HL-60 (cell line): ENCODE results near the gene LORICRIN.

Source experiments
- GABPA ChIP-seq: IDR thresholded peaks from 2 replicates; pipeline ENCODE4 v1.6.1; 2012; ENCODE audit warnings: low read depth
- POLR2AphosphoS5 ChIP-seq: IDR thresholded peaks from 2 replicates; pipeline ENCODE4 v1.6.1; 2012; ENCODE audit warnings: low read depth
- SPI1 ChIP-seq: IDR thresholded peaks from 2 replicates; pipeline ENCODE4 v1.6.1; 2012; ENCODE audit warnings: low read depth, mild to moderate bottlenecking, borderline replicate concordance
- TF ChIP-seq, protein P1 (sequence below): IDR thresholded peaks from 2 replicates; pipeline ENCODE4 v1.6.1; 2012; ENCODE audit warnings: low read depth; ENCODE audit not compliant: insufficient replicate concordance
- TF ChIP-seq, protein P2 (sequence below): IDR thresholded peaks from one replicate; pipeline ENCODE4 v1.5.1; 2011; ENCODE audit warnings: low read length, control low read depth, inconsistent platforms; ENCODE audit not compliant: insufficient read depth

DNA sequence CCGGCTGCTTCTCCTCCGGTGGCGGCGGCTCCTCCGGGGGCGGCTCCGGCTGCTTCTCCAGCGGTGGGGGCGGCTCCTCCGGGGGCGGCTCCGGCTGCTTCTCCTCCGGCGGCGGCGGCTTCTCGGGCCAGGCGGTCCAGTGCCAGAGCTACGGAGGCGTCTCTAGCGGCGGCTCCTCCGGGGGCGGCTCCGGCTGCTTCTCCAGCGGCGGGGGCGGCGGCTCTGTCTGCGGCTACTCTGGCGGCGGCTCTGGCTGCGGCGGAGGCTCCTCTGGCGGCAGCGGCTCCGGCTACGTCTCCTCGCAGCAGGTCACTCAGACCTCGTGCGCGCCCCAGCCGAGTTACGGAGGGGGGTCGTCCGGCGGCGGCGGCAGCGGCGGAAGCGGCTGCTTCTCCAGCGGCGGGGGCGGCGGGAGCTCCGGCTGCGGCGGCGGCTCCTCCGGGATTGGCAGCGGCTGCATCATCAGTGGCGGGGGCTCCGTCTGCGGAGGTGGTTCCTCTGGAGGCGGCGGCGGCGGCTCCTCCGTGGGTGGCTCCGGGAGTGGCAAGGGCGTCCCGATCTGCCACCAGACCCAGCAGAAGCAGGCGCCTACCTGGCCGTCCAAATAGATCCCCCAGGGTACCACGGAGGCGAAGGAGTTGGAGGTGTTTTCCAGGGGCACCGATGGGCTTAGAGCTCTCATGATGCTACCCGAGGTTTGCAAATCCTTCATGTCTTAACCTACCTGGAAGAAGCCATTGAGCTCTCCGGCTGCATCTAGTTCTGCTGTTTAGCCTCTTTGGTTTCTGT is 2.0 kb downstream of the LORICRIN start:
- TF ChIP-seq, protein P1, sequence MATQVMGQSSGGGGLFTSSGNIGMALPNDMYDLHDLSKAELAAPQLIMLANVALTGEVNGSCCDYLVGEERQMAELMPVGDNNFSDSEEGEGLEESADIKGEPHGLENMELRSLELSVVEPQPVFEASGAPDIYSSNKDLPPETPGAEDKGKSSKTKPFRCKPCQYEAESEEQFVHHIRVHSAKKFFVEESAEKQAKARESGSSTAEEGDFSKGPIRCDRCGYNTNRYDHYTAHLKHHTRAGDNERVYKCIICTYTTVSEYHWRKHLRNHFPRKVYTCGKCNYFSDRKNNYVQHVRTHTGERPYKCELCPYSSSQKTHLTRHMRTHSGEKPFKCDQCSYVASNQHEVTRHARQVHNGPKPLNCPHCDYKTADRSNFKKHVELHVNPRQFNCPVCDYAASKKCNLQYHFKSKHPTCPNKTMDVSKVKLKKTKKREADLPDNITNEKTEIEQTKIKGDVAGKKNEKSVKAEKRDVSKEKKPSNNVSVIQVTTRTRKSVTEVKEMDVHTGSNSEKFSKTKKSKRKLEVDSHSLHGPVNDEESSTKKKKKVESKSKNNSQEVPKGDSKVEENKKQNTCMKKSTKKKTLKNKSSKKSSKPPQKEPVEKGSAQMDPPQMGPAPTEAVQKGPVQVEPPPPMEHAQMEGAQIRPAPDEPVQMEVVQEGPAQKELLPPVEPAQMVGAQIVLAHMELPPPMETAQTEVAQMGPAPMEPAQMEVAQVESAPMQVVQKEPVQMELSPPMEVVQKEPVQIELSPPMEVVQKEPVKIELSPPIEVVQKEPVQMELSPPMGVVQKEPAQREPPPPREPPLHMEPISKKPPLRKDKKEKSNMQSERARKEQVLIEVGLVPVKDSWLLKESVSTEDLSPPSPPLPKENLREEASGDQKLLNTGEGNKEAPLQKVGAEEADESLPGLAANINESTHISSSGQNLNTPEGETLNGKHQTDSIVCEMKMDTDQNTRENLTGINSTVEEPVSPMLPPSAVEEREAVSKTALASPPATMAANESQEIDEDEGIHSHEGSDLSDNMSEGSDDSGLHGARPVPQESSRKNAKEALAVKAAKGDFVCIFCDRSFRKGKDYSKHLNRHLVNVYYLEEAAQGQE = no peak
- TF ChIP-seq, protein P2, sequence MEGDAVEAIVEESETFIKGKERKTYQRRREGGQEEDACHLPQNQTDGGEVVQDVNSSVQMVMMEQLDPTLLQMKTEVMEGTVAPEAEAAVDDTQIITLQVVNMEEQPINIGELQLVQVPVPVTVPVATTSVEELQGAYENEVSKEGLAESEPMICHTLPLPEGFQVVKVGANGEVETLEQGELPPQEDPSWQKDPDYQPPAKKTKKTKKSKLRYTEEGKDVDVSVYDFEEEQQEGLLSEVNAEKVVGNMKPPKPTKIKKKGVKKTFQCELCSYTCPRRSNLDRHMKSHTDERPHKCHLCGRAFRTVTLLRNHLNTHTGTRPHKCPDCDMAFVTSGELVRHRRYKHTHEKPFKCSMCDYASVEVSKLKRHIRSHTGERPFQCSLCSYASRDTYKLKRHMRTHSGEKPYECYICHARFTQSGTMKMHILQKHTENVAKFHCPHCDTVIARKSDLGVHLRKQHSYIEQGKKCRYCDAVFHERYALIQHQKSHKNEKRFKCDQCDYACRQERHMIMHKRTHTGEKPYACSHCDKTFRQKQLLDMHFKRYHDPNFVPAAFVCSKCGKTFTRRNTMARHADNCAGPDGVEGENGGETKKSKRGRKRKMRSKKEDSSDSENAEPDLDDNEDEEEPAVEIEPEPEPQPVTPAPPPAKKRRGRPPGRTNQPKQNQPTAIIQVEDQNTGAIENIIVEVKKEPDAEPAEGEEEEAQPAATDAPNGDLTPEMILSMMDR = no peak
- no peak for TF ChIP-seq POLR2AphosphoS5
- TF ChIP-seq SPI1 = no peak
- TF ChIP-seq GABPA = no peak
